Epithelial cell of proximal tubule (primary cell): ENCODE data around the gene SSH2. TPM values are rescaled to one million over a fixed set of nuclear protein-coding genes. Genes with fewer than 3 reads are reported as not detected.

ENCODE experiments used
- DNase-seq: peaks from one replicate; pipeline ENCODE4 v3.0.0-alpha.2; 2011; ENCODE audit warnings: low read depth
- H3K4me3 ChIP-seq: 2 replicates; pipeline ENCODE4 v1.5.1; 2011; ENCODE audit warnings: low read depth, mild to moderate bottlenecking, low read length
- total RNA-seq: library from RNA; depleted of rRNA; stranded (reverse); fragments of >200 nt; gene quantifications from 2 replicates; pipeline ENCODE4 v1.2.3, GENCODE V29; 2015
- TF ChIP-seq, protein P1 (sequence below): conservative IDR thresholded peaks from 2 replicates; pipeline ENCODE4 v1.5.1; 2012; ENCODE audit warnings: low read depth, mild to moderate bottlenecking, low read length

Gene SSH2
- total RNA-seq, 1 donor from 2014 or later = 15.2 TPM

DNA sequence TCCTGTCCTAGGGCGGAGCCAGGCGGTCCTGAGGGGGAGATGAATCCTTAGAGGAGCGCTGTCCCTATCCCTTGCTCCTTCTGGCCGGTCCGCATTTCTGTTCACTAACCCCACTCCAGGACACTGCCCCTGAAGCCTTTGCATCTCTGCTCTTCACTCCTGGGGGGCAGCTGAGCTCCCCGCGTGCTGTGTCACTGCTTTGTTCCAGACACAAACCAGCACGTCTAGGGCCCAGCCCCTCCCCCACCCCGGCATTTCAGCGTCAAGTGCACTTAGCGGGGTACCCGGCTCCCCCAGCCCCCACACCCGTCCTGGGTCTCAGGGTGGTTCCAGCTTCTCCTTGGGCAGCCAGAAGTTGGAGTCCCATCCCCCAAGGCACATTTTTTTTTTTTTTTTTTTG, 316.2 kb downstream of the SSH2 start:
- TF ChIP-seq, protein P1, sequence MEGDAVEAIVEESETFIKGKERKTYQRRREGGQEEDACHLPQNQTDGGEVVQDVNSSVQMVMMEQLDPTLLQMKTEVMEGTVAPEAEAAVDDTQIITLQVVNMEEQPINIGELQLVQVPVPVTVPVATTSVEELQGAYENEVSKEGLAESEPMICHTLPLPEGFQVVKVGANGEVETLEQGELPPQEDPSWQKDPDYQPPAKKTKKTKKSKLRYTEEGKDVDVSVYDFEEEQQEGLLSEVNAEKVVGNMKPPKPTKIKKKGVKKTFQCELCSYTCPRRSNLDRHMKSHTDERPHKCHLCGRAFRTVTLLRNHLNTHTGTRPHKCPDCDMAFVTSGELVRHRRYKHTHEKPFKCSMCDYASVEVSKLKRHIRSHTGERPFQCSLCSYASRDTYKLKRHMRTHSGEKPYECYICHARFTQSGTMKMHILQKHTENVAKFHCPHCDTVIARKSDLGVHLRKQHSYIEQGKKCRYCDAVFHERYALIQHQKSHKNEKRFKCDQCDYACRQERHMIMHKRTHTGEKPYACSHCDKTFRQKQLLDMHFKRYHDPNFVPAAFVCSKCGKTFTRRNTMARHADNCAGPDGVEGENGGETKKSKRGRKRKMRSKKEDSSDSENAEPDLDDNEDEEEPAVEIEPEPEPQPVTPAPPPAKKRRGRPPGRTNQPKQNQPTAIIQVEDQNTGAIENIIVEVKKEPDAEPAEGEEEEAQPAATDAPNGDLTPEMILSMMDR = no peak
- H3K4me3 ChIP-seq = peak overlapping the region; percentile 33
- DNase-seq = no peak

DNA sequence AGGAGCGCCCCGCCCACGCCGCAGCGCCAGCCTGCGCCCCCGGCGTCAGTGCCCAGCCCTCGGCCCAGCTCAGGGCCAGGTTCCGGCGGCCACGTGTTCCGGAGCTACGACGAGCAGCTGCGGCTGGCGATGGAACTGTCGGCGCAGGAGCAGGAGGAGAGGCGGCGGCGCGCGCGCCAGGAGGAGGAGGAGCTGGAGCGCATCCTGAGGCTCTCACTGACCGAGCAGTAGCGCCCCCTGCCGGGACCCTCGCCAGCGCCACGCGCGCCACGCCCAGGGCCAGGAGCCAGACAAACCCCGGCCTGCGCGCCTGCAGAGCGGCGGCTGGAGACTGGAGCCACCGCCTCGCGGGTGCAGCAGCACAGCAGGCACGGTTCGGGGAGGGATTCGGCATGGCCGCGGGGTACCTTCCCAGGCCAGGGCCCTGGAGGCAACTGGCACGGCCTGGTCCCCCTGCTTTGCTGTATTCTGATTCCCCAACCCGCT, 316.6 kb downstream of the SSH2 start:
- TF ChIP-seq, protein P1 = peak; percentile 74
- peak overlapping the region; percentile 33 for H3K4me3 ChIP-seq

DNA sequence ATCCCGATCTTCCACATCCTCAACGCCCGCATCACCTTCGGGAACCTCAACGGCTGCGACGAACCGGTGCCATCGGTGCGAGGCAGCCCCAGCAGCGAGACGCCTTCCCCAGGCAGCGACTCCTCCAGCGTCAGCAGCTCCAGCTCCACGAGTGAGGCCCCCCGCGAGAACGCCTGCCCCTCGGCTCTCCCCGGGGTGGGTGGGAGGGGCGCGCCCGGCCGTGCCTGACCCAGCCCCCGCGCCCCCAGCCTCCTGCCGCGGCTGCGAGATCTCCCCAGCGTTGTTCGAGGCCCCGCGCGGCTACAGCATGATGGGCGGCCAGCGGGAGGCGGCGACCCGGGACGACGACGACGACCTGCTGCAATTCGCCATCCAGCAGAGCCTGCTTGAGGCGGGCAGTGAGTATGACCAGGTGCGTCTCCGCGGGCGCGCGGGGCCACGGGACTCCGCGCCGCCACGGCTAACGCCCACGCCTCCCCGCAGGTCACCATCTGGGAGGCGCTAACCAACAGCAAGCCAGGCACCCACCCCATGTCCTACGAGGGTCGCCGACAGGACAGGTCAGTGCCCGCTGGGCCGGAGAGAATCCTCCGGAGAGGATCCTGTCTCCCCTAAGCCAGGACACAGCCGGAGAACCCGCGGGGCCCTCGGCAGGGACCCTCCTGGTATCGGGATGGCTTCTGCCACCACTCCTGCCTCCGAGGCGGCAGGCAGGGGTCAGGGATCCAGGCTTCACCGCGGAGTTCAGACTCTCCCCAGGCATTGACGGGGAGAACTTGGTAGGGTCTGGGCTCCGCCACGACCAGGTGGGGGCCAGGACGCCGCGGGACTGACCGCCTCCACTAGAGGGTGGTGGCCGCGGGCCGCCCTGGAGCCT, 317.4 kb downstream of the SSH2 start:
- peak overlapping the region; percentile 33 for H3K4me3 ChIP-seq
- no peak for DNase-seq
- TF ChIP-seq, protein P1 = no peak

More for the DNA sequence above, 316.6 kb downstream of the SSH2 start:
- DNase-seq = no peak

DNA sequence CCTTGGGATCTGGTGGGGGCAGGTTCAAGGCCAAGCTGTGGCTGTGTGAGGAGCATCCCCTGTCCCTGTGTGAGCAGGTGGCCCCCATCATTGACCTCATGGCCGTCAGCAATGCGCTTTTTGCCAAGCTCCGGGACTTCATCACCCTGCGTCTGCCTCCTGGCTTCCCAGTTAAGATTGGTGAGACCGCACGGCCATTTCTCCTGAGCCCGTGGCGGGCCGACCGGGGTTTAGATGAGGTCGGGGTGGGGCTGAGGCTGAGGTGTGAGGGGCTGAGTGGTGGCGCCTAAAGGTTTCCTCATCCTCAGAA, 318.0 kb downstream of the SSH2 start:
- H3K4me3 ChIP-seq = no peak overlapping the region
- TF ChIP-seq, protein P1 = no peak
- DNase-seq = no peak

DNA sequence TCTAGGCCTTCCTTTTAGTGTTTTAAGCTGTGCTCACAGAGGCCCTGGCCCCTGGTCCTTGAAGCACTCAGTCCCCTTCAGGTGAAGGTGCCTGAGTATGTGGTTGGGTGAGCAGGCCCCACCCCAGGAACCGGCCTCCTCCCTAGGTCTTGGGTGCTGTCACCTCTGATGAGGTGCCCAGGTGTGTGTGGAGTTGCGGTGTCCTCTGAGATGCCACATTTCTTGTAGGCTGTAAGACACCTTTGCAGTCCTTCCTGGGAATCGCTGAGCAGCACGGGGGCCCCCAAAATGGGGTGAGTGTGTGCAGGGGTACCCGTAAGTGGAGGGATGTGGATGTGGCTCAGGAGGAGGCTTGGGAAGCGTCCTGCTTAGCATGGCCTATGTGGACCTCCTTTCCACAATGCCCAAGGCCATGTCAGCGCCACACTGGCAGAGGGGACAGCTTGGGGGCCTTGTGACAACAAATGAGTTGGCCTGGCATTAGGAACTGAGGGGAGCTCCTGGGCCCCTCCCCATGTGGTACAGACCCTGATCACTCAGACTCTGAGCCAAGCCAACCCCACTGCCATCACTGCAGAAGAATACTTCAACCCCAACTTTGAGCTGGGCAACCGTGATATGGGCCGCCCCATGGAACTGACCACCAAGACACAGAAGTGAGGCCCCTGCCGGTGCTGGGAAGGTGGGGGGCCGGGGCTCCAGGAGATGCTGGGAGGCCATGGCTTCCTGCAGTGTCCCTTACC, 318.5 kb downstream of the SSH2 start:
- no peak overlapping the region for H3K4me3 ChIP-seq
- TF ChIP-seq, protein P1 = no peak
- no peak for DNase-seq

DNA sequence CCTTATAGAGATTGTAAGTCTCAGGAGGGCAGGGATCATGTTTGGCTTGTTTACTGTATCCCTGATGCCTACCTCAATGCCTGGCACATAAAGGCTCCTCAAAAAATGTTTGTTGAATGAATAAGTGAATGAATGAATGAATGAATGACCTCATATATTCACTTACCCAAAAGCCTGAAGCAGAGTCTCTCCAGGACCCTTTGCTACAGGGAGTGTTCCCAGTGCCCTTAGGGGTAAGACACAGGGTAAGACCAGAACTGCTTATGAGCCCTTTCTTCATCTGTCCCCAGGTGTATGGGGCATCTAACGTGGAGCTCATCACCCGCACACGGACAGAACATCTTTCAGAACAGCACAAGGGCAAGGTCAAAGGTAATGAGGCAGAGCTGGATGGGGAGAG, 319.6 kb downstream of the SSH2 start:
- TF ChIP-seq, protein P1 = no peak
- no peak overlapping the region for H3K4me3 ChIP-seq
- no peak for DNase-seq

DNA sequence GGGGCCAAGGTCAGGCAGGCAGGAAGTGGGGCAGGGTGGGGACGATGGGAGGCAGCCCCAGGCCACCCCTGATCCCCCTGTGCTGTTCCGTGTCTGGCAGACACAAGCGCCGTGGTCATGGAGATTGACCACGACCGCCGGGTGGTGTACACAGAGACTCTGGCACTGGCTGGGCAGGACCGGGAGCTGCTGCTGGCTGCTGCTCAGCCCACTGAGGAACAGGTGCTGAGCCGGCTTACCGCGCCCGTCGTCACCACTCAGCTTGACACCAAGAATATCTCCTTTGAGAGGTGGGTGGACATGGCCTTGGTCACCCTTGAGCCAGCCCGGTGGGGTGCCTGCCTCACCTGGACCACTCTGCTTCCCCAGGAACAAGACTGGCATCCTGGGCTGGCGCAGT, 321.0 kb downstream of the SSH2 start:
- TF ChIP-seq, protein P1 = no peak
- H3K4me3 ChIP-seq = no peak overlapping the region

More for the DNA sequence above, 321.0 kb downstream of the SSH2 start:
- no peak for DNase-seq
